Stimulated activated CD4-positive, alpha-beta T cell treated with anti-CD3 and anti-CD28 coated beads, Interleukin-4, amount 100 ng/mL, for 48 hours (primary cell): Measurements from ENCODE around the gene CCNI2.
"Not testable (repeated sequence)": the region's sequence is repeated elsewhere in the genome, so short reads cannot be mapped to it uniquely, and the experiment has no call there.

Experiments
- DNase-seq, 2 donors: peaks; one replicate each; pipeline ENCODE4 v3.0.0-alpha.2; 2020; ENCODE audit warnings: low read depth in 2 of 2

CCNI2 gene

GRCh38 chr5:132781029-132781428, 33.8 kb downstream of the CCNI2 start:
- DNase-seq: no peak

- no peak for DNase-seq
Measured at GRCh38 chr5:132782101-132782500, 34.9 kb downstream of the CCNI2 start.

GRCh38 chr5:132785365-132785764, 38.1 kb downstream of the CCNI2 start:
- DNase-seq: no peak

GRCh38 chr5:132785864-132786263, 38.6 kb downstream of the CCNI2 start:
- no peak for DNase-seq

GRCh38 chr5:132787076-132787475, 39.9 kb downstream of the CCNI2 start:
- no peak for DNase-seq

- no peak for DNase-seq
Measured at GRCh38 chr5:132788508-132788907, 41.3 kb downstream of the CCNI2 start.

- DNase-seq: no peak
Measured at GRCh38 chr5:132788990-132789886, 42.0 kb downstream of the CCNI2 start.

- no peak for DNase-seq
Measured at GRCh38 chr5:132790201-132790865, 43.1 kb downstream of the CCNI2 start.

GRCh38 chr5:132791026-132791425, 43.8 kb downstream of the CCNI2 start:
- DNase-seq: no peak

GRCh38 chr5:132797651-132798050, 50.4 kb downstream of the CCNI2 start:
- no peak for DNase-seq

- DNase-seq: no peak
Measured at GRCh38 chr5:132799392-132799791, 52.2 kb downstream of the CCNI2 start.

GRCh38 chr5:132800545-132800944, 53.3 kb downstream of the CCNI2 start:
- no peak for DNase-seq

GRCh38 chr5:132802044-132802684, 54.9 kb downstream of the CCNI2 start:
- DNase-seq: no peak

GRCh38 chr5:132802685-132803066, 55.5 kb downstream of the CCNI2 start:
- not testable (repeated sequence) for DNase-seq
